ENCODE measurements around the gene ANO2. TPM values are rescaled to one million over a fixed set of nuclear protein-coding genes. Genes with fewer than 3 reads are reported as not detected.

Gene ANO2
- total and polyA plus RNA-seq, 2 donors (not counting 3 experiments of a cell fraction or from before 2014, with no cell fraction given), result 15.4 to 65.0 TPM

DNA sequence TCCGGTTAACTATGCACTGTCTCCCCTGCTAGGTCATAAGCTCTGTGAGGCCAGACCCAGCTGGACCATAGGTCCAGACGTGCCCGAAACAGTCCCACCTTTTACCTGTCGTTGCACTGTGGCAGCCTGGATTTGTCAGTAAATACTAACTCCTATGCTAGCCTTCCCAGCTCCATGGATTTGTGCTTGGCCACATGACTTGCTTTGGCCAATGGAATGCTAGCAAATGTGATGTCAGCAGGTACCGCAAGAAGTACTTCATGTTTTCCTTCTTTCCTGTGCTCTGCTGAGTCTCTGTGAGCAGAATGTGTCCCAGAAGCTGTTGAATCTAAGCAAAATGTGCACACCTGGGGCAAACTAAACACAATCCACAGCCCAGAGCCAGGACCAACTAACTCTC, 157.2 kb downstream of the ANO2 start:
- Histone ChIP-seq H3K36me3 (ENCODE audit: control insufficient read depth in 2 of 2, extremely low read depth in 1 of 2, insufficient read depth in 2 of 2, low read length in 2 of 2) (peaks cover 22% of the 10 kb centered on the region in 2 experiments), H3K4me2 (ENCODE audit: insufficient read depth, low read length) (no peak overlapping the region), H2AFZ (ENCODE audit: low read depth, low read length) (no peak overlapping the region), H3K9me1 (replicated peaks; ENCODE audit: control insufficient read depth, extremely low read depth, insufficient read depth, low read length) (no peaks in the 10 kb centered on the region), H3K9me3 (replicated peaks; ENCODE audit: control insufficient read depth, insufficient read depth, low read length) (no peaks in the 10 kb centered on the region), H3K9ac (replicated peaks; ENCODE audit: extremely low read depth, insufficient read depth, low read length) (no peak overlapping the region), H3K27ac (ENCODE audit: insufficient read depth, low read depth, low read length) (no peak overlapping the region), H4K20me1 (replicated peaks; ENCODE audit: control insufficient read depth, extremely low read depth, insufficient read depth, low read length) (no peaks in the 10 kb centered on the region), H3K4me3 (replicated peaks in 1 of 3; ENCODE audit: insufficient read depth in 1 of 3, low read depth in 1 of 3, low read length in 3 of 3) (no peak overlapping the region), H3K79me2 (ENCODE audit: control insufficient read depth, insufficient read depth, low read length) (no peaks in the 10 kb centered on the region), H3K27me3 (ENCODE audit: control insufficient read depth in 2 of 2, insufficient read depth in 2 of 2, low read length in 2 of 2) (no peaks in the 10 kb centered on the region), H3K4me1 (ENCODE audit: control insufficient read depth, extremely low read depth, insufficient read depth, low read length) (no peaks in the 10 kb centered on the region)
- dilution Hi-C loops (cut with MboI; ENCODE audit: extremely low pct_ligation_motif_present, low sequenced_read_pairs) (no loop called here), intact Hi-C loops (cut with micrococcal nuclease) (no loop called here)
- CTCF ChIA-PET, result no interaction called here
- no peak for DNase-seq (ENCODE audit: low read depth, low spot score)
- TF ChIP-seq POLR2AphosphoS5 (IDR thresholded peaks at IDR 0.05; ENCODE audit: insufficient read depth, low read depth, low read length), result no peak
- no peak for TF ChIP-seq MYC (IDR thresholded peaks at IDR 0.05; ENCODE audit: low read depth, low read length)
- TF ChIP-seq JUN (IDR thresholded peaks at IDR 0.05; ENCODE audit: borderline replicate concordance, insufficient read depth, insufficient read length, low read depth), result no peak
- no peak for FAIRE-seq
- BruUV-seq (replicated peaks), result no TSS peak
- POLR2A ChIA-PET, result no interaction called here

DNA sequence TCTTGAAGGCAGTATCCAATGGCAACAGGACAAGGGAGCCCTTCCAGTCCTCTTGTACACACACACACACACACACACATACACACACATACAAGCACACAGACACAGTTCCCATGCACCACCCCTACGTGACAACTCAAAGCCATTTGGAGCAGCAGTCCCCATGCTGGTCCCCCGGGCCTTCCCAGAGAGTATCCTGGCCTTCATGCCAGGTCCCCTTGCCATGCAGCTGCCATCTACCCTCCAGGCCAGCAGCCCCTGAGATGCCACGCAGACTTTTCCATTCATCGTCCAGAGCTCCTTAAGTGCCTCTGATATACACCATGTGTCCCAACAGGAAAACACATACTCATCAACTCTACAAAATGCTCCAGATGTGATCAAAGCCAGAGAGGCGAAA, 159.5 kb downstream of the ANO2 start:
- Histone ChIP-seq H3K9me1 (replicated peaks; ENCODE audit: control insufficient read depth, extremely low read depth, insufficient read depth, low read length) (no peaks in the 10 kb centered on the region), H3K27ac (ENCODE audit: insufficient read depth, low read depth, low read length) (no peak overlapping the region), H3K4me2 (ENCODE audit: insufficient read depth, low read length) (no peak overlapping the region), H3K27me3 (ENCODE audit: control insufficient read depth in 2 of 2, insufficient read depth in 2 of 2, low read length in 2 of 2) (no peaks in the 10 kb centered on the region), H3K9ac (replicated peaks; ENCODE audit: extremely low read depth, insufficient read depth, low read length) (no peak overlapping the region), H3K9me3 (replicated peaks; ENCODE audit: control insufficient read depth, insufficient read depth, low read length) (no peaks in the 10 kb centered on the region), H3K79me2 (ENCODE audit: control insufficient read depth, insufficient read depth, low read length) (no peaks in the 10 kb centered on the region), H2AFZ (ENCODE audit: low read depth, low read length) (no peak overlapping the region), H3K4me3 (replicated peaks in 1 of 3; ENCODE audit: insufficient read depth in 1 of 3, low read depth in 1 of 3, low read length in 3 of 3) (no peak overlapping the region), H4K20me1 (replicated peaks; ENCODE audit: control insufficient read depth, extremely low read depth, insufficient read depth, low read length) (no peaks in the 10 kb centered on the region), H3K4me1 (ENCODE audit: control insufficient read depth, extremely low read depth, insufficient read depth, low read length) (no peaks in the 10 kb centered on the region), H3K36me3 (ENCODE audit: control insufficient read depth in 2 of 2, extremely low read depth in 1 of 2, insufficient read depth in 2 of 2, low read length in 2 of 2) (peaks cover 16 to 20% of the 10 kb centered on the region in 2 experiments)
- intact Hi-C loops (cut with micrococcal nuclease) (no loop called here), dilution Hi-C loops (cut with MboI; ENCODE audit: extremely low pct_ligation_motif_present, low sequenced_read_pairs) (no loop called here)
- FAIRE-seq, result no peak
- BruUV-seq (replicated peaks), result no TSS peak
- POLR2A ChIA-PET, result no interaction called here
- DNase-seq (ENCODE audit: low read depth, low spot score), result no peak
- CTCF ChIA-PET, result no interaction called here
- no peak for TF ChIP-seq FOS (IDR thresholded peaks at IDR 0.05; ENCODE audit: borderline replicate concordance, insufficient read depth, low read length)
- TF ChIP-seq MYC (IDR thresholded peaks at IDR 0.05; ENCODE audit: low read depth, low read length), result no peak
- TF ChIP-seq, protein P1, sequence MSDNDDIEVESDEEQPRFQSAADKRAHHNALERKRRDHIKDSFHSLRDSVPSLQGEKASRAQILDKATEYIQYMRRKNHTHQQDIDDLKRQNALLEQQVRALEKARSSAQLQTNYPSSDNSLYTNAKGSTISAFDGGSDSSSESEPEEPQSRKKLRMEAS (IDR thresholded peaks at IDR 0.05; ENCODE audit: insufficient read depth, insufficient read length), result no peak
